Measurements from ENCODE around the gene GLT1D1. TPM values are rescaled to one million over a fixed set of nuclear protein-coding genes. Genes with fewer than 3 reads are reported as not detected.

The GLT1D1 gene
- total RNA-seq, 2 experiments from 2014 or later: not detected

GRCh38 chr12:128815779-128816642, 37.3 kb upstream of the GLT1D1 start:
- Mint-ChIP-seq H3K4me1 (ENCODE audit: low read depth) (peaks cover 44% of the 10 kb centered on the region), H3K4me3 (no peak overlapping the region), H3K9me3 (no peaks in the 10 kb centered on the region), H3K27me3 (ENCODE audit: low read depth) (no peaks in the 10 kb centered on the region), H3K36me3 (ENCODE audit: low read depth) (peaks cover 41% of the 10 kb centered on the region), H3K27ac (no peak overlapping the region)
- CTCF ChIA-PET: no interaction called here
- no peak for DNase-seq
- intact Hi-C loops (cut with micrococcal nuclease): no loop called here

GRCh38 chr12:128816643-128816920, 36.7 kb upstream of the GLT1D1 start:
- H3K4me3 Mint-ChIP-seq: no peak overlapping the region
- DNase-seq: no peak
- H3K9me3 Mint-ChIP-seq: no peaks in the 10 kb centered on the region
- CTCF ChIA-PET: no interaction called here
- no peak overlapping the region for H3K27ac Mint-ChIP-seq
- intact Hi-C loops (cut with micrococcal nuclease): no loop called here
- peaks cover 49% of the 10 kb centered on the region for H3K4me1 Mint-ChIP-seq (ENCODE audit: low read depth)
- H3K36me3 Mint-ChIP-seq (ENCODE audit: low read depth): peaks cover 42% of the 10 kb centered on the region
- H3K27me3 Mint-ChIP-seq (ENCODE audit: low read depth): no peaks in the 10 kb centered on the region

- no peak for DNase-seq
- Mint-ChIP-seq H3K27ac (no peak overlapping the region), H3K27me3 (ENCODE audit: low read depth) (no peaks in the 10 kb centered on the region), H3K4me3 (no peak overlapping the region), H3K36me3 (ENCODE audit: low read depth) (peaks cover 42% of the 10 kb centered on the region), H3K9me3 (no peaks in the 10 kb centered on the region), H3K4me1 (ENCODE audit: low read depth) (peaks cover 53% of the 10 kb centered on the region)
- intact Hi-C loops (cut with micrococcal nuclease): no loop called here
- CTCF ChIA-PET: no interaction called here
Measured at GRCh38 chr12:128817111-128818015, 35.9 kb upstream of the GLT1D1 start.

GRCh38 chr12:128818065-128819022, 34.9 kb upstream of the GLT1D1 start:
- Mint-ChIP-seq H3K4me1 (ENCODE audit: low read depth) (peaks cover 49% of the 10 kb centered on the region), H3K36me3 (ENCODE audit: low read depth) (peaks cover 35% of the 10 kb centered on the region), H3K27me3 (ENCODE audit: low read depth) (no peaks in the 10 kb centered on the region), H3K9me3 (no peaks in the 10 kb centered on the region), H3K4me3 (no peak overlapping the region), H3K27ac (no peak overlapping the region)
- no peak for DNase-seq
- CTCF ChIA-PET: no interaction called here
- intact Hi-C loops (cut with micrococcal nuclease): no loop called here

DNA sequence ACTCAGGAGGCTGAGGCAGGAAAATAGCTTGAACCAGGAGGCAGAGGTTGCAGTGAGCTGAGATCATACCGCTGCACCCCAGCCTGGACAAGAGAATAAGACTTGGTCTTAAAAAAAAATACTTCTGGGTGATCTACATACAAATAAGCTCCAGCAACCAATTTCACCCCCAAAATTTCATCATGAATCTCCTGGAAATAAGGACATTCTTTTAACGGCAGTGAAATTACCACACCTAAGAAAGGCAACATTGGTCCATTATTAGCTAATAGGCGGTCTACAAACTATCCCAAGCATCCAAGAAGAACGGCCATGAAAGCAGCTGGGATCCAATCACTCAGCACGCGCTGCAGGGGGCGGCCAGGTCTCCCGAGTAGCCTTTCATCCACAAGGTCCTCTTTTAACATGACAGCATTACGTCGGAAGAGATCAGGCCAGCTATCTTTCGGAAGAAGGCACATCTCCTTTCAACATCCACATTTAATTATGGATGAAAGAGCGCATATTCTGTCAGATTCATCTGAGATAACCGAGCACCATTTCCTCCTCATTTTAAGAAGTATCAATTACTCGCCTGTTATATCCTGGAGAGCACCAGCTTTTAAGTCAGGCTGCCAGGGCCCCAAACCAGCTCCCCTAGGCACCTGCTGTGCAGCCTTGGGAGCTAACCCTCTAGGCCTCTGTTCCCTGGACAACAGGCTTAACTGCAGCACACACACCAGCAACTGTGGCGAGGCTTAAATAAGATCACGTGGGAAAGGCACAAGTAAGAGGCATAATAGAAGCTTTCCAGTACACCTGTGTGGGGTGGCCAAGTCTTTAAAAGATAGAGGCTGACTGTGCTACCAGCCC, 33.8 kb upstream of the GLT1D1 start:
- H3K27ac Mint-ChIP-seq: no peak overlapping the region
- CTCF ChIA-PET: no interaction called here
- H3K9me3 Mint-ChIP-seq: no peaks in the 10 kb centered on the region
- H3K4me3 Mint-ChIP-seq: no peak overlapping the region
- peaks cover 49% of the 10 kb centered on the region for H3K4me1 Mint-ChIP-seq (ENCODE audit: low read depth)
- intact Hi-C loops (cut with micrococcal nuclease): no loop called here
- peaks cover 25% of the 10 kb centered on the region for H3K36me3 Mint-ChIP-seq (ENCODE audit: low read depth)
- no peaks in the 10 kb centered on the region for H3K27me3 Mint-ChIP-seq (ENCODE audit: low read depth)
- no peak for DNase-seq

GRCh38 chr12:128820253-128820652, 33.0 kb upstream of the GLT1D1 start:
- no peak overlapping the region for H3K4me3 Mint-ChIP-seq
- no peaks in the 10 kb centered on the region for H3K27me3 Mint-ChIP-seq (ENCODE audit: low read depth)
- H3K27ac Mint-ChIP-seq: no peak overlapping the region
- intact Hi-C loops (cut with micrococcal nuclease): no loop called here
- CTCF ChIA-PET: no interaction called here
- DNase-seq: no peak
- peaks cover 54% of the 10 kb centered on the region for H3K4me1 Mint-ChIP-seq (ENCODE audit: low read depth)
- H3K9me3 Mint-ChIP-seq: no peaks in the 10 kb centered on the region
- H3K36me3 Mint-ChIP-seq (ENCODE audit: low read depth): peaks cover 19% of the 10 kb centered on the region

DNA sequence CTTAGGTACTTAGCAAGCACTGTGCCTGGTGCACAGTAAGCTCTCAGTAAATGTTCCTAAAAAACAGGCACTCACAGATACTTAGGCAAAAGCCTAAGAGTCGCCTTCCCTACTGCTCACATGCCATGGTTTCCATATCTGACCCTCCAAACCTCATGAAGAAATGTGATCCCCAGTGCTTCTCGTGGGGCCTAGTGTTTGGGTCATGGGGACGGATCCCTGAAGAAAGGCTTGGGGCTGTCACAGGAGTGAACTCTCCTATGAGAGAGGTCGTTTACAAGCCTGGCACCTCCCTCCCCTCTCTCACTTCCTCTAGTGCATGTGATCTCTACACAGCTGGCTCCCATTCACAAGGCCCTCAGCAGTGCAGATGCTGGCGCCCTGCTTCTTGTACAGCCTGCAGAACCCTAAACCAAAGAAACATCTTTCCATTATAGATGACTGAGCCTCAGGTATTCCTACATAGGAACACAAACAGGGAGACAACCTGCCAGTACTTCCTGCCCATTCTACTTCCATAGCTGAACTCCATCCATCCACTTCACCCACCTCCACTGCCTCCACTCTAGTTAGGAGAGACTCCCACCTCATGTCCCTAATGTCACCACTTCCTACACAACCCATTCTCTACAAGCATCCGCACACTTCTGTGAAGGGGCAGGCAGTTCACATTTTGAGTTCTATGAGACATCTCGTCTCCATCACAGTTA, 32.4 kb upstream of the GLT1D1 start:
- intact Hi-C loops (cut with micrococcal nuclease): no loop called here
- no peaks in the 10 kb centered on the region for H3K9me3 Mint-ChIP-seq
- peaks cover 17% of the 10 kb centered on the region for H3K36me3 Mint-ChIP-seq (ENCODE audit: low read depth)
- peaks cover 54% of the 10 kb centered on the region for H3K4me1 Mint-ChIP-seq (ENCODE audit: low read depth)
- no peak overlapping the region for H3K27ac Mint-ChIP-seq
- DNase-seq: no peak
- H3K4me3 Mint-ChIP-seq: no peak overlapping the region
- no peaks in the 10 kb centered on the region for H3K27me3 Mint-ChIP-seq (ENCODE audit: low read depth)
- CTCF ChIA-PET: no interaction called here

GRCh38 chr12:128823216-128823915, 29.9 kb upstream of the GLT1D1 start:
- no peak for DNase-seq
- H3K27me3 Mint-ChIP-seq (ENCODE audit: low read depth): peaks cover 6% of the 10 kb centered on the region
- H3K36me3 Mint-ChIP-seq (ENCODE audit: low read depth): peaks cover 15% of the 10 kb centered on the region
- intact Hi-C loops (cut with micrococcal nuclease): no loop called here
- H3K4me3 Mint-ChIP-seq: peak overlapping the region; percentile 79
- CTCF ChIA-PET: interaction anchor here (1.0 kb wide), 1 partner anchor 40 kb away, joined by 3 read pairs; no protein-coding TSS in a partner anchor
- peaks cover 34% of the 10 kb centered on the region for H3K4me1 Mint-ChIP-seq (ENCODE audit: low read depth)
- H3K27ac Mint-ChIP-seq: no peak overlapping the region
- peaks cover 4% of the 10 kb centered on the region for H3K9me3 Mint-ChIP-seq

DNA sequence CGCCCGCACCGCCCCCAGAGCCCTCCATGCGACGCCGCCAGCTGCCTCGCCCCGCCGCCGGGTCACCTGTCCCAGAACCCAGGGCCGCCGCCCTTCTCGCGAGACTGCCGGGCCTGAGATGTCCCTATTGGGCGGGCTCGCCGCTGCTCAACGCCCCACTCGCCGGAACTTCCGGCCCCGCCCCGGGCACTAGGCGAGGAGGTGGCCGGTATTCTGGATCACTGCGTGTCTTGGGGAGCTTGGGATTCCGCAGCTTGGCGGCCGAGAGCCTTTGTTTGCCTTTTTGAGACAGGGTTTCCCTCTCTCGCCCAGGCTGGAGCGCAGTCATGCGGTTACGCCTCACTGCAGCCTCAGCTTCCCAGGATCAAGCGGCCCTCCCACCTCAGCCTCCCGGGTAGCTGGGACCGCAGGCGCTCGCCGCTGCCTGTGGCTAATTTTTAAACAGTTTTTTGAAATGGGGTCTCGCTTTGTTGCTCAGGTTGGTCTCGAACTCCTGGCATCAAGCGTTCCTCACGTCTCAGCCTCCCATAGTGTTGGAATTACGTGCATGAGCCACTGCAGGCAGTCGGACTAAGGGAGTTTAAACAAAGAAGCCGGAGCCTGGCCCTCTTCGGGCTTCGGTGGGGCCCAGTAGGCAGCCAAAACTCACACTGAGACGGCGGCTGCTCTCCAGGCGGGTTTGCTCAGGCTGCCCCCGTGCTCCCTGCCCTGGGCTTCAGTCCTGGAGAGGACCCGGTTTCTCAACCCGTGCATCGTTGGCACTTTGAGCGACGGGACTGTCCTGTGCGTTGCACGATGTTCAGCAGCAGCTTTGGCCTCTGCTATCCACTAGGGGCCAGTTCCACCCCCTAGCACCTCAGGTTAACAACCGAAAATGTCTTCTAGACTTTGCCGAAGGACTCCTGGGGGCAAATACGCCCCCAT, 29.1 kb upstream of the GLT1D1 start, which contains the start of gene SLC15A4:
Gene SLC15A4, minus strand, starts transcription at position 43 of the 924 bp plus-strand sequence. Its CDS starts 15 bp downstream, at position 28.
- Mint-ChIP-seq H3K36me3 (ENCODE audit: low read depth) (peaks cover 15% of the 10 kb centered on the region), H3K4me3 (peak within 1 kb of the TSS; percentile 79), H3K27ac (no peak within 1 kb of the TSS), H3K4me1 (ENCODE audit: low read depth) (peaks cover 30% of the 10 kb centered on the region), H3K27me3 (ENCODE audit: low read depth) (peaks cover 11% of the 10 kb centered on the region), H3K9me3 (peaks cover 4% of the 10 kb centered on the region)
- peak; percentile 96 for DNase-seq
- CTCF ChIA-PET: interaction anchor here (1.0 to 1.5 kb wide), 2 partner anchors 10 to 41 kb away, joined by 3 read pairs; no protein-coding TSS in a partner anchor
- intact Hi-C loops (cut with micrococcal nuclease): loop anchor here (1.0 kb wide), 1 partner anchor 41 kb away; no protein-coding TSS in a partner anchor

DNA sequence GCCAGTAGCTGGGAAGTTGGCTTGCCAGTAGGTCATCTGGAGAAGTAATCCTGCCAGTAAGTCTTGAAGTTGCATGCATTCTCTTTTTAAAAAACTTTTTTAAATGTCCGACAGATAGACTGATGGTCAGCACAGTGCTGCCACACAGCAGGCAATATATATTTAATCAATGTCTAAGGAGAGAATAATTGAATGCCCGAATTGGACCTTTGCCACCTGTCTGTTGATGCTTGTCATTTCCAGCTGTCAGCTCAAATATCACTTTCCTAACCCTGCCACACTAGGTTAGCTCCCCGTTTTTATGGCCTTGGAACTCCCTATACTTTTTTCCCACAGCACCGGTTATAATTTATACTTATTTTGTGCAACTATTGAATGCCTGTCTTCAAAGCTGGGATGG, 27.4 kb upstream of the GLT1D1 start:
- peaks cover 29% of the 10 kb centered on the region for H3K4me1 Mint-ChIP-seq (ENCODE audit: low read depth)
- H3K27me3 Mint-ChIP-seq (ENCODE audit: low read depth): peaks cover 18% of the 10 kb centered on the region
- CTCF ChIA-PET: interaction anchor here (0.8 to 1.5 kb wide), 2 partner anchors 8 to 775 kb away, joined by 3 read pairs; no protein-coding TSS in a partner anchor
- H3K36me3 Mint-ChIP-seq (ENCODE audit: low read depth): peaks cover 7% of the 10 kb centered on the region
- intact Hi-C loops (cut with micrococcal nuclease): no loop called here
- H3K27ac Mint-ChIP-seq: no peak overlapping the region
- DNase-seq: no peak
- H3K4me3 Mint-ChIP-seq: no peak overlapping the region
- peaks cover 4% of the 10 kb centered on the region for H3K9me3 Mint-ChIP-seq

Measured in activated naive CD4-positive, alpha-beta T cell treated with anti-CD3 and anti-CD28 coated beads for 36 hours (primary cell).